Measurements from ENCODE around the gene ATF5.
"Not testable (repeated sequence)": the region's sequence is repeated elsewhere in the genome, so short reads cannot be mapped to it uniquely, and the experiment has no call there.

The ATF5 gene

GRCh38 chr19:49953416-49953815 is 24.4 kb downstream of the ATF5 start:
- TF ChIP-seq CTCF (IDR thresholded peaks at IDR 0.05; ENCODE audit: extremely low read depth, insufficient read depth, missing control alignments): no peak
- in situ Hi-C loops (cut with MboI; ENCODE audit: low pct_unique_long_range_greater_than_20kb, low sequenced_read_pairs, unreplicated experiment): no loop called here
- no peak for DNase-seq (ENCODE audit: low spot score)

- DNase-seq (ENCODE audit: low spot score): no peak
- TF ChIP-seq CTCF (IDR thresholded peaks at IDR 0.05; ENCODE audit: extremely low read depth, insufficient read depth, missing control alignments): no peak
- in situ Hi-C loops (cut with MboI; ENCODE audit: low pct_unique_long_range_greater_than_20kb, low sequenced_read_pairs, unreplicated experiment): no loop called here
Measured at GRCh38 chr19:49954092-49954829, 25.3 kb downstream of the ATF5 start.

GRCh38 chr19:49954933-49955332 is 25.9 kb downstream of the ATF5 start:
- no peak for DNase-seq (ENCODE audit: low spot score)

GRCh38 chr19:49956115-49956495 is 27.1 kb downstream of the ATF5 start:
- no peak for TF ChIP-seq CTCF (IDR thresholded peaks at IDR 0.05; ENCODE audit: extremely low read depth, insufficient read depth, missing control alignments)
- DNase-seq (ENCODE audit: low spot score): no peak
- in situ Hi-C loops (cut with MboI; ENCODE audit: low pct_unique_long_range_greater_than_20kb, low sequenced_read_pairs, unreplicated experiment): no loop called here

More at GRCh38 chr19:49954933-49955332, 25.9 kb downstream of the ATF5 start:
- in situ Hi-C loops (cut with MboI; ENCODE audit: low pct_unique_long_range_greater_than_20kb, low sequenced_read_pairs, unreplicated experiment): no loop called here
- no peak for TF ChIP-seq CTCF (IDR thresholded peaks at IDR 0.05; ENCODE audit: extremely low read depth, insufficient read depth, missing control alignments)

GRCh38 chr19:49957262-49957915 is 28.4 kb downstream of the ATF5 start:
- DNase-seq (ENCODE audit: low spot score): no peak
- in situ Hi-C loops (cut with MboI; ENCODE audit: low pct_unique_long_range_greater_than_20kb, low sequenced_read_pairs, unreplicated experiment): no loop called here
- no peak for TF ChIP-seq CTCF (IDR thresholded peaks at IDR 0.05; ENCODE audit: extremely low read depth, insufficient read depth, missing control alignments)

GRCh38 chr19:49958144-49958543 is 29.1 kb downstream of the ATF5 start:
- DNase-seq (ENCODE audit: low spot score); in situ Hi-C loops (cut with MboI; ENCODE audit: low pct_unique_long_range_greater_than_20kb, low sequenced_read_pairs, unreplicated experiment): not testable (repeated sequence)

- in situ Hi-C loops (cut with MboI; ENCODE audit: low pct_unique_long_range_greater_than_20kb, low sequenced_read_pairs, unreplicated experiment); DNase-seq (ENCODE audit: low spot score): not testable (repeated sequence)
Measured at GRCh38 chr19:49958596-49958995, 29.6 kb downstream of the ATF5 start.

GRCh38 chr19:49959892-49960291 is 30.9 kb downstream of the ATF5 start:
- in situ Hi-C loops (cut with MboI; ENCODE audit: low pct_unique_long_range_greater_than_20kb, low sequenced_read_pairs, unreplicated experiment); DNase-seq (ENCODE audit: low spot score): not testable (repeated sequence)

- in situ Hi-C loops (cut with MboI; ENCODE audit: low pct_unique_long_range_greater_than_20kb, low sequenced_read_pairs, unreplicated experiment); DNase-seq (ENCODE audit: low spot score): not testable (repeated sequence)
Measured at GRCh38 chr19:49960980-49961379, 32.0 kb downstream of the ATF5 start, which contains the start of gene SIGLEC11. SIGLEC11 (minus strand) TSS chr19:49961172; CDS start chr19:49961081, 91 bp downstream.
